ENCODE data around the gene PLA2G5. TPM values are rescaled to one million over a fixed set of nuclear protein-coding genes. Genes with fewer than 3 reads are reported as not detected.

PLA2G5 gene
- total RNA-seq, 2 donors from 2014 or later, result not detected

- H3K4me1 Mint-ChIP-seq, result no peaks in the 10 kb centered on the region
- Histone ChIP-seq H3K9ac (ENCODE audit: extremely low read depth, low read length, poor library complexity, severe bottlenecking) (no peak overlapping the region), H3K4me1 (ENCODE audit: control insufficient read depth, insufficient read depth, low read length) (no peaks in the 10 kb centered on the region), H3K9me3 (ENCODE audit: control insufficient read depth, low read length) (peaks cover 4% of the 10 kb centered on the region), H3K4me3 (ENCODE audit: low read length) (no peak overlapping the region), H3K27me3 (ENCODE audit: control insufficient read depth, insufficient read depth, low read length, poor library complexity, severe bottlenecking) (no peaks in the 10 kb centered on the region), H3K36me3 (ENCODE audit: control insufficient read depth, insufficient read depth, low read length) (no peaks in the 10 kb centered on the region), H3K27ac (ENCODE audit: low read depth, low read length) (no peak overlapping the region)
- H3K9me3 Mint-ChIP-seq, result peaks cover 13% of the 10 kb centered on the region
- H3K36me3 Mint-ChIP-seq (ENCODE audit: low read depth), result no peaks in the 10 kb centered on the region
- no peak for TF ChIP-seq CTCF (conservative IDR thresholded peaks at IDR 0.05)
- 91 to 100% methylated on average over 1 to 2 of the region's 3 CpGs for WGBS, 2 experiments (ENCODE audit: insufficient coverage in 1 of 2, insufficient read length in 1 of 2)
- DNase-seq, result no peak
- H3K4me3 Mint-ChIP-seq, result no peak overlapping the region
- no peak overlapping the region for H3K27ac Mint-ChIP-seq
- H3K27me3 Mint-ChIP-seq (ENCODE audit: insufficient read depth), result peaks cover 1% of the 10 kb centered on the region
Measured at GRCh38 chr1:20134995-20135394, 65.0 kb downstream of the PLA2G5 start.

- Mint-ChIP-seq H3K4me1 (no peaks in the 10 kb centered on the region), H3K27ac (no peak overlapping the region), H3K4me3 (no peak overlapping the region), H3K9me3 (peaks cover 7% of the 10 kb centered on the region), H3K36me3 (ENCODE audit: low read depth) (no peaks in the 10 kb centered on the region), H3K27me3 (ENCODE audit: insufficient read depth) (peaks cover 1% of the 10 kb centered on the region)
- Histone ChIP-seq H3K4me1 (ENCODE audit: control insufficient read depth, insufficient read depth, low read length) (no peaks in the 10 kb centered on the region), H3K9me3 (ENCODE audit: control insufficient read depth, low read length) (no peaks in the 10 kb centered on the region), H3K9ac (ENCODE audit: extremely low read depth, low read length, poor library complexity, severe bottlenecking) (no peak overlapping the region), H3K4me3 (ENCODE audit: low read length) (no peak overlapping the region), H3K27ac (ENCODE audit: low read depth, low read length) (no peak overlapping the region), H3K36me3 (ENCODE audit: control insufficient read depth, insufficient read depth, low read length) (no peaks in the 10 kb centered on the region), H3K27me3 (ENCODE audit: control insufficient read depth, insufficient read depth, low read length, poor library complexity, severe bottlenecking) (no peaks in the 10 kb centered on the region)
- 95 to 100% methylated on average over 3 of the region's 3 CpGs for WGBS, 2 experiments (ENCODE audit: insufficient coverage in 1 of 2, insufficient read length in 1 of 2)
- DNase-seq, result no peak
- no peak for TF ChIP-seq CTCF (conservative IDR thresholded peaks at IDR 0.05)
Measured at GRCh38 chr1:20136249-20136648, 66.3 kb downstream of the PLA2G5 start.

GRCh38 chr1:20137055-20137454 lies 67.1 kb downstream of the PLA2G5 start:
- TF ChIP-seq CTCF (conservative IDR thresholded peaks at IDR 0.05), result no peak
- H3K4me3 ChIP-seq (ENCODE audit: low read length), result no peak overlapping the region
- no peak overlapping the region for H3K9ac ChIP-seq (ENCODE audit: extremely low read depth, low read length, poor library complexity, severe bottlenecking)
- Mint-ChIP-seq H3K9me3 (peaks cover 4% of the 10 kb centered on the region), H3K4me3 (no peak overlapping the region), H3K36me3 (ENCODE audit: low read depth) (no peaks in the 10 kb centered on the region), H3K4me1 (no peaks in the 10 kb centered on the region), H3K27ac (no peak overlapping the region), H3K27me3 (ENCODE audit: insufficient read depth) (peaks cover 1% of the 10 kb centered on the region)
- H3K27ac ChIP-seq (ENCODE audit: low read depth, low read length), result no peak overlapping the region
- no peaks in the 10 kb centered on the region for H3K9me3 ChIP-seq (ENCODE audit: control insufficient read depth, low read length)
- WGBS, 2 experiments (ENCODE audit: insufficient coverage in 1 of 2, insufficient read length in 1 of 2), result 84 to 96% methylated on average over 3 to 4 of the region's 4 CpGs
- no peaks in the 10 kb centered on the region for H3K4me1 ChIP-seq (ENCODE audit: control insufficient read depth, insufficient read depth, low read length)
- H3K36me3 ChIP-seq (ENCODE audit: control insufficient read depth, insufficient read depth, low read length), result no peaks in the 10 kb centered on the region
- no peaks in the 10 kb centered on the region for H3K27me3 ChIP-seq (ENCODE audit: control insufficient read depth, insufficient read depth, low read length, poor library complexity, severe bottlenecking)
- peak; percentile 10 for DNase-seq

Measured in endodermal cell (in vitro differentiated cells).